Cardiac fibroblast (primary cell): ENCODE measurements around the gene CAMK2G.

Experiments
- DNase-seq, 2 donors: peaks; one replicate each; pipeline versions ENCODE4 v3.0.0 to v3.0.0-alpha.2; 2010; ENCODE audit warnings: low read depth in 2 of 2
- H3K4me3 ChIP-seq, 2 donors: replicated peaks in 1 of 2; 1 replicate in 1 of 2; 2 replicates in 1 of 2; pipeline ENCODE4 v1.5.1; 2011; ENCODE audit warnings: low read depth in 2 of 2, low read length in 2 of 2, mild to moderate bottlenecking in 2 of 2, moderate library complexity in 1 of 2
- CTCF ChIP-seq: IDR thresholded peaks from one replicate; pipeline ENCODE4 v1.5.1; 2011; ENCODE audit warnings: low read depth, mild to moderate bottlenecking, low read length, inconsistent platforms

Gene CAMK2G

GRCh38 chr10:73855413-73855812 is 18.9 kb downstream of the CAMK2G start:
- no peak for TF ChIP-seq CTCF
- no peak overlapping the region for H3K4me3 ChIP-seq
- no peak for DNase-seq

GRCh38 chr10:73854310-73854709 is 20.0 kb downstream of the CAMK2G start:
- H3K4me3 ChIP-seq, result no peak overlapping the region
- no peak for DNase-seq
- TF ChIP-seq CTCF, result no peak

GRCh38 chr10:73853196-73853595 is 21.2 kb downstream of the CAMK2G start:
- H3K4me3 ChIP-seq, result no peak overlapping the region
- DNase-seq, result no peak
- no peak for TF ChIP-seq CTCF

- peak; percentile 48 to 86 for DNase-seq
- no peak overlapping the region for H3K4me3 ChIP-seq
- TF ChIP-seq CTCF, result no peak
Measured at GRCh38 chr10:73850863-73851461, 23.4 kb downstream of the CAMK2G start.

GRCh38 chr10:73850211-73850610 is 24.1 kb downstream of the CAMK2G start:
- no peak for DNase-seq
- H3K4me3 ChIP-seq, result no peak overlapping the region
- no peak for TF ChIP-seq CTCF

GRCh38 chr10:73848821-73849489 is 25.4 kb downstream of the CAMK2G start:
- TF ChIP-seq CTCF, result peak; percentile 100
- DNase-seq, result peak; percentile 84 to 89
- H3K4me3 ChIP-seq, result no peak overlapping the region
